A172 (cell line): ENCODE measurements around the gene SPOP. TPM values are rescaled to one million over a fixed set of nuclear protein-coding genes. Genes with fewer than 3 reads are reported as not detected.
A peak's percentile ranks its signal among the peaks of the same experiment; 100 is the strongest.

ENCODE experiments used
- DNase-seq: peaks from one replicate; pipeline ENCODE4 v3.0.0-alpha.2; 2015; ENCODE audit warnings: low spot score
- total RNA-seq: library from RNA; depleted of rRNA; stranded (reverse); fragments of >200 nt; shearing (Covaris generic); gene quantifications from 2 replicates; pipeline ENCODE4 v1.2.3, GENCODE V29; 2014

Gene SPOP
- total RNA-seq, 1 experiment from 2014 or later: 36.3 TPM

DNA sequence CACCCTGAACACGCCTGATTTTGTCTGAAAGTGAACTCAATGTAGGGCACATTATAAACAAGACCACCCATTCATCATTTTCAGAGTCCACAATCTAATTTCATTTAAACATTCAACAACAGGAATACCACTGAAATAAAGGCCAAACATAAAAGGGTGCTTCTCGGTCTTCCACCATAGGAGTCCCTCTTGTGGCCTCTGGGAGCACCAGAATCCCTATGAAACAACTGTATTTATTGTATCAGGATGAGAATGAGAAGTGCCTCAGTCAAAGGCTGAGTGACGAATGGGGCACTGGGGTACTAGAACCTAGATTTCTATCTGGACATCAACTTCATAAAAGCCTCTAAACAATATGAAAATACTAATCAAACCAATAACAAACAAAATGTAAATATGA is 61.8 kb downstream of the SPOP start:
- no peak for DNase-seq

DNA sequence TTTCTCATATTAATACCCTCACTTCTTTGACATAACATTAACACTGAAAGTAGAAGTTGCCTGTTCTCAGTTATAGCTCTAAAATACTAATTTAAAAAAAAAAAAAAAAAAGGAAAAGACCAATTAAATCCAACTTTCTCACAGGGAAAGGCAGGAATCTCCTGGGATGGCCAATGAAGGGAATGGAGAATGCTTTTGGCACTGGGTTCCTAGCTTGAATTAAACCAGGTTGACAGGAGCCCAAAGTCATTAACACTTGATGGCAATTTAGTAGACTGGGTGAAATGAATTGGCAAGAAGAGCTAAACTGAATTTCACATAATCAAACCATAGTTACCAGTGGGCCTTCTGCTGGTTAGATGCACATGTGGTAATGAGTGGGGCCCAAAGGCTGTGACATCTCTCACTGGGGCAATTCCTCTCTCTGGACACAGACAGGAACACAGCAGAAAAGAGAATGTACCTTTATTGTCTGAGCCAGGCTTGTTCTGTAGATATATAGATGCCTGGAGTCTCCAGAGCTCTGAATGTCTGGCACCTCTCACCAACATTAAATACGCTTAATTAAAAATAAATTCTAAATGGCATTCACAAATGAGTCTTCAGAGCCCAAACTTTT is 64.6 kb downstream of the SPOP start:
- DNase-seq: no peak

DNA sequence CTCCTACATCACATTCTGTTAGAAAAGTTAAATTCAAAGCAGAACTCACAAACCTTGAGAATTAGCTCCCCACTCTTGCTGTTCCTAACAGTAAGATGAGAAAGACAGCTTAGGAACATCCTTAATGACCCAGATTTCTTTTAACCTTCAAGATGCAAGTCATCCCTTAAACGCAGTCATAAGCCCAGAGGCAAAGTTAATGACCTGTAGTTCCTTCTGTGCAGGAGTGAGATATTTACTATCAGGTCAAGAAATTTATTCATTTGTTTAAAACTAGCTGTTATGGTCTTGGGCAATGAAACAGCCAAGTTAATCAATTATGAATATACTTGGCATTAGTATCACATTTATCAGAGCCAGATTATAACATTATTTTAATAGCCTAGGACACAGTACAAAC is 65.2 kb downstream of the SPOP start:
- DNase-seq: no peak

DNA sequence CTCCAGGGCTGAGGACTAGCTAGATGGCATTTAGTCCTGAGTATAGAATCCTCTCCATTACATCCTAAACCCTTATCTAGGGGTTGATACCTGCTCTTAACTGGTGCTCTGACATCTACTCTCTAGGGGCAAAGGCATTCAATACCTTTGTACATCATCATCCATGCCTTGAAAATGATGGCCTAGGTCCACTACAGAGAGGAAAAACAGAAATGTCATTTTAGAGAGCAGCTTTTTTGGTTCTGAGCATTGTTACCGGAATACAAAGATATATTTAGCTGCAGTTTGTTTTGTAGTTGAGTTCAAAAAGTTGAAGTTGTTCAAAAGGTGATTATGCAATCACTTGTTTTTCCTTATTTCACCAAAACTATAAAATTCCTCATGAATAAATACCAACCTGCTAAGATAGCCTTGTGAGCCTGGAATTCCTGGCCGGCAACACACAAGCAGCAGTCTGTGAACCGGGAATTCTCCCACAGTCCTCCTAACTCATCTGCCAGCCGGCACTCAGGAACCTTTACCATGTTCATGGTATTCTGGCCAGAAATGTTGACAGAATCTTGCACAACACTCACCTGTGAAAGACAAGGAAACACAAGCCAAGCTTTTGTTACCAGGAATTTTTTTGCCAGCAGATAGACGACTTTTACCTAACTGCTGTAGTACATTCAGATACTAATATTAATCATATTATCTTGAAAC is 66.9 kb downstream of the SPOP start:
- no peak for DNase-seq

DNA sequence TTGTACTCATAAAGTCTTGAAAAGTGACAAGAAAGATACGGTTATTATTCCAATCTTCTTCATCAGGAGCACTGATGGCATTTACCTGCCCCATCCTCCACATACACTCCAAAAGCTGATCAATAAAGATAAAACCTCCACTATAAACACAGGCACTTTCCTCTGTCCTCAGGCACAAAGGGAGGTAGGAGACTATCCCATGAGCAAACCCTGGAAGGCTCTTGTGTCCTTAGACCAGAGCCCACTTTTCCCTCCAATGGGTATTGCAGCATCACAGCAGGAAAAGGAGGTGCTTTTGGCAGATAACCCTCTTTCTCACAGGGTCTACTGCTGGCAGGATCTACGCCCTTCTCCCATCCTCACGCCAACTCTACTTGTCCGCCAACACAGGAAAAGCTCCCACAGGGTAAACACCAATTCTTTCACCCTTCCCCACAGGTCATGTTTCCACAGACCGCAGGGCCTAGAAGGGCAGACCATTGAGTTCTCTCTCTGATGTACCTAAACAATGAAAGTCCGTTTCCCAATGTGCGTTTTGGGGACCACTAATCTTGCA is 73.5 kb downstream of the SPOP start:
- DNase-seq: no peak

DNA sequence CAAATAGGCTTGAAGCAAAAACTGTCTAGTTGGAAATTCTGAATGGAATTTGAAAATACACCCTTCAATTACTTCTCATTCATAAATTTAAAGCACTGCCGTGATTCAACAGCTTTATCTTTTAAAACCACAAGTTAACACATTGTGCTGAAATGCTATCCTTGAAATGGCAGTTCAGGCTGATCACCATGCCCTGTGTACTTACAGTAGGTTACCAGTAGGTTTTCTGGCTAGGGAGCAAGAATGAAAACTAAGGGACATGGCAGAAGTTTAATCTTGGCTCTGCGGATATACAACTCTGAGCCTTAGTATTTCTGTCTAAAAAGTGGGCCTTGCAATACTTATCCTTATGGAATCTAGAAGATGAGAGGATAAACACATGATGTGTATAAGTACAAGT is 74.2 kb downstream of the SPOP start:
- DNase-seq: no peak

DNA sequence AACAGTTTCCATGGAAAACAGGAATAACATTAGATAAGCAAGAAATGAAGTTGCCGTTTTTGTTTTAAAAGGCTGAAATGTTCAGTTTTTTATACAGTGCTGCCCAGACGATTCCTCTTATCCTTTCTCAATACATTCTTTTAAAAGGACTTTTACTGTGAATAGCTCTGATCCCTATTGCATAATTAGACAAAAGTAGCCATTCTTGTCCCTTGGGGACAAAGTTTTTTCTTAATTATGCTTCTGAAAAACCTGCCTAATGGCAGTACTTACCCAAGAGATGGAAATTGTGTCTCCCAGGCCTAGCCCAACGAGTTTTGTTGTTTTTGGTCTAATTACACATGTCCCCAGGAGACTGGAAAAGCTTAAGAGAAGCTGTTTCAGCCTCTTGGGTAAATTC is 74.7 kb downstream of the SPOP start:
- DNase-seq: no peak

DNA sequence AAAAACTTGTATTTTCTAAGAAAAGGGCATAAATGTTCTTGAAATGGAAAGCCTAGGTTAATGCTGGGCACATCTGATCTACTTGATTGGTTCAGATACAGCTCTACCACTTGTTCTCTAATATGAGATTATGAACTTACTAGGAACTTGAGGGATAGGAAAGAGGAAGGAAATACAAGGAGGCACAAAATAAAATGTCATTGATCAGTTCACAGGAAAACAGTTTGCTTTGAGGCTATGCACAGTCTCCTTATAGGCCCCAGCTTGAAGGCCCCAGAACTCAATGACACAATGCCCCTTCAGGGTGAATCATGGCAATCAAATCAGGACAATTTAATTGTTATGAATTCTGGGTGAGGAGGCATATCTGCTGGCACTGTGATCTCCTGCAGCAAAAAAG is 75.1 kb downstream of the SPOP start:
- no peak for DNase-seq

DNA sequence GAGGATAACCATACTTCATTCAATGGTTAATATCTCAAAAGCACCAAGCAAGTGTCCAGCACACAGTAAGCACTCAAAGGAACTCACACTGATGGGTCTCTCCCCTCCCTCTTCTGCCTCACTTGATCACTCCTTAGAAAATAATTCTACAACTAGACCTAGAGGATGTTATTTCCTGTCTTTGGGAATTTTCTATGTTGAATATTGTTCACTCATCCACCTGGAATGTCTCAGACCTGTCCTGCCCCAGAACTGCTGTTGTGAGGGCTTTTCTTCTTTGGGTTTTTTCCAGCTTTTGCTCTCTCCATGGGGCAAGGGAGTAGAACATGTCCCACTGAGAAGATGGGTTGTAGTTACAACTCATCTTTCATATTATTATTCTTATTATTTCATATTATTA is 76.9 kb downstream of the SPOP start:
- DNase-seq: no peak

DNA sequence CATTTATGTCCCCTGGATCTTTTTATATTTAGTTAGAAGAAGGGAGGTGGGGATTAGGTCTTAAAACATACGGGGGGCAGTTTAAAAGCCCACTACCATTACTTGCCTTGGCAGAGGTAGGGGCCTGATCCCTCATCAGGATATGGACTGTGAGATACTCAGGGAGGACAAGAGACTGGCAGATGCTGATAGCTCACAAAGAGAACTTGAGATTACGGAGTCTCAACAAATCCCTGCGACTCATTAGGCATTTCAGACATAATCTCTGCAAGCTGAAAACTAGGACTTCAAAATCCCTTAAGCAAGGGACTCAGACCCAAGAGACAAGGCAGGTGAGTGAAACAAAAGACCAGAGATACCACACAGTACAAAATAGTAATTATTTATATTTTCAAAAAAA is 79.0 kb downstream of the SPOP start:
- no peak for DNase-seq

DNA sequence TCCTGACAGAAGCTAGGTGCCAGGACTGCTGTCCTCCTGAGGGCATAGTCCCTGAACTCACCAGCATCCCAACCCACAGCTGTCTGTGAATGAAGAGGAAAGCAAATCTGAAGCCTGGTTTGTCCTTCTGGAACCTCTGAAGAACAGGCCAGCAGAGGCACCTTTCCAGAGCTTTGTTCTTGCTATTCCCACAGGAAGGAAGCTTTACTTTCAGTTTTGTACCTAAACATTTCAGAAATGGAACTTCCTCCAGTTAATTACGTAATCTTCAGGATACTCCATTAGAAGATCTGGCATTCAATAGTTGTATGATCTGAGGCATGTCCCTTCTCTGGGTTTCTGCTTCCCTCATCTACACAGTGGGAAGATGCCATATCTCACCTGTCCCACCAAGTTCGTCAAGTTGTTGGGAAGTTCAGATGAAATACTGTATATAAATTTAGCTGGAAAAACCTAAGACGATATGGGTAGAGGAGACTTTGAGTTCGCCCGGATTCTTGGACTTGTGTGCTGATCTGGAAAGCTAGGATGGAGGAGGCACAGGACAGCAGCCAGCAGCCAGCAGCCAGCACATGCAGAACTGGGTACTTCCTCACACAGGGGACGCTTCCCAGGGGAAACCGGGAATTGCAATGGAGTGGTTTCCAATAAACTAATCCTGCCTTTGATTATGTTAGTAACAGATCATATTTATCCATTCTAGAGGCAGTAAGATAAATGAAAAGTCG is 79.8 kb downstream of the SPOP start:
- DNase-seq: no peak

DNA sequence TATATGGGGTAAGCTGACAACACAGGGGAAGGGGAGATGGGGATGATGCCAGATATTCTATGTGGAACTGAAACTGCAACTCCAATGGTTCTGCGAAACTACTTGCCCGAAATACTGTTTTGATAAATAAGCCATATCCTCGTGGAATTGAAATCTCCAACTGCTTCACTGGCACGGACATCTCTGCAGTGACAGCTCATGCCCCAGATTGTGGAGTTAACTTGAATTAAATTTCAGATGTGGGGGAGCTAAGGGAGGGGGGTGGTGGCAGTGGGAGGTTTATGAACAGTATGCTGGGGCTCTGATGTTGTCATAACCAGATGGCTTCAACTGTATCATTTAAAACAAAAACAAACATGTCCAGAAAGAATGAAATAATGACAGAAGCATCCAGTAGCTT is 80.5 kb downstream of the SPOP start:
- no peak for DNase-seq

DNA sequence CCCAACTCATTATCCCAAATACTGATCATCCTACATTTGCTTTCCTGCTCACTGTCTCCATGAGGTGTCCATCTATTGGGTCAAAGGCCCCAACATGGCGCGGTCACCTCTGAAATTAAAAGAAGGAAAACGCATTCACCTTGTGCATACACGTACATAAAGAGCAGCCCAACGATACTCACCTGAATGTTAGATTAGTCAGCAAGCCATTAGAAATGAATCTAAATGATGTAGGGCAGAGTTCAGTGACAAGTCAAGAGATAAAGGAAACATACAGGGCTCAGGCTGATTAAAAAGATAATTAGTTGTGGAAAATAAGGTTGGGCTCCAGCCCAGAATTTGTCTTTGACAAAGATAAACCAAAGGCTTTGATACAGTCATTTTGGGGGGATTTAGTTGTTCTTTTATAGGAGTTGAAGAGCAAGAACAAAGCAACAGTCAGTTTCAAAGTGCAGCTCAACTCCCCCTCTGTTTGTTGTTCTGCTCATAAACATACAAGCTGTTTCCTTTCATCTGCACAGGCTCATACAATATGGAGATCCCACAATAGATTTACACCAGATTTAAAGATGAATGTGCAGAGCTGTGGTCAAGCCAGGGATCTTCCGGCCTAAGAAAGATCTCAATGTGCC is 81.2 kb downstream of the SPOP start:
- DNase-seq: no peak

DNA sequence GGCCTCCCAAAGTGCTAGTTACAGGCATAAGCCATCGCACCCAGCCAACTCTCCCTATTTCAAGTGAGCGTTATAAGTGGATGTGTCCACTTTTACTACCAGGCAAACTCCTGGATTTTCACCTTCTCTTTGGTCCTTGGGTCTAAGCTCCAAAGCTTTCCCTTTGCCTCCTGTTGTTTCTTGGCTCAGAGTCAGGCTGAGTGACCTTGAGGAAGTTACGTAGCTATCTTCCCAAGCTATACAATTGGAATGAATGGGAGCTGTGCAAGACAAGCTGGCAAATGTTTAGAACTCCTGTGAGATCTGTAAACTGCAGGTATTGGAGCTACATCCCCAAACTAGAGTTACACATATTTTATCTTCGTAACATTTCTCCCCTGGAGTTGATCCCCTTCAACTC is 81.9 kb downstream of the SPOP start:
- DNase-seq: no peak

DNA sequence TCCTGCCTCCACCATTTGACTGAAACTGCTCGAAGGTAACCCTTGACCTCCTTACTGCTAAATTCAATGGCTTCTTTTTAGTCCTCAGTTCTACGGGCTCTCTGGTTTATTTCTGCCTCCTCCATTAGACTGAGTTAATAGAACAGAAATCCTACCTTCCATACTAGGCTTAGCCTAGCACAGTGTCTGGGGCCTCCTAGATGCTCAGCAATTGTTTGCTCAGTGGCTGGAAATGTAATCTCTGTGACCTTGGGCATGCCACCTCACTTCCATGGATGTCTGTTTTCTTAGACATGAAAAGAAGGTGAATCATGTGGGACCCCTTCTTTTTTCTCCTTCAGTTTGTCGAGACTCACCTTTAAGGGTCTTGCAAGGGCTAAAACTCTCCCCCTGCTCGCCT is 82.6 kb downstream of the SPOP start:
- no peak for DNase-seq

DNA sequence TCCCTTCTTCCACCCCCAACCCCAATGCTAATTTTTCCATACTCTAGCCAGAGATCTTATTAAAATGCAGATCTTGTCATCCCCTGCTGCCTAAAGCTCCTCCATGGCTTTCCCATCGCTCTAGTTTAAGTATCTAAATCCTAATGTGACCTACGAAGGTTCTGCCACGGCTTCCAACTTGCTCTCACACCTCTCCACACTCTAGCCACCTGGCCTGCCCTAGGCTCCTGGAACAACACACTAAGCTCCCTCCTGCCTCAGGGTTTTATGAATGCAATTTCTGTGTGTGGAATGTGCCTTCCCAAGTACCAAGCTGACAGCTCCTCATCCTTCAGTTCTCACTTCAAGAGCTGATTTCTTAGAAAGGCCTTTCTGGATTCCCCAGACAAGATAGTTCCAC is 85.6 kb downstream of the SPOP start:
- DNase-seq: no peak

DNA sequence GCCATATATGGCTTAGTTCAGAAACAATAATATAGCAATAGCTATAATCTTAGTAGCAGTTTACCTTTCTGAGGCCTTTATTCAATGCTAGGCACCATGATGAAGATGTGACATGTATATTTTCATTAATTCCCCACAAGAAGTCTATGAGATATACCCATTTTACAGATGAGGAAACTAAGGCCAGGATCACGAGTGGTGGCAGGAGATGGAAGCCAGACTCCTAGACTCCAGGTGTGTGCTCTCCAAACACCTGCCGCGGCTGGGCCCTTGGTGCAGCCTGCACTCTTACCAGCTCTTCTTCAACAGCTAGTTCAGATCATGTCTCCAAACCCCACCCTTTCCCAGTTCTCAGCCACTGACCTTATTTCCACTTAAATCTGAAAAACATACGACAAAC is 87.0 kb downstream of the SPOP start:
- no peak for DNase-seq

DNA sequence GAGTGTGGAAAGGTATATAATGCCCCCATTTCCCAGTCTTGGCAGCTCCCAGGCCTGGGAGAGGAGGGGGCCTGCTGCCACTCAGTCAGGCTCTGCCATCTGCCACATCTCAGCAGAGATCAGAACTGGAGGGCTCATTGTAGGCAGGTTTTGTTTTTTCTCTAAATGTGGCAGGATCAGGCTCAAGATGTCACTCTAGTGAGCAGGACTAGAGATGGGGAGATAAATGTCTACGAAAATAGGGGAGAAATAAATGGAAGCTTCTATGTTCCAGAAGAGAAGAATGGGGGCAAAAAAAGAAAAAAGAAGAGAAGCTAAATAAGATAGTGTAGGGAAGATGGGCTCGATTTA is 88.3 kb downstream of the SPOP start:
- no peak for DNase-seq

DNA sequence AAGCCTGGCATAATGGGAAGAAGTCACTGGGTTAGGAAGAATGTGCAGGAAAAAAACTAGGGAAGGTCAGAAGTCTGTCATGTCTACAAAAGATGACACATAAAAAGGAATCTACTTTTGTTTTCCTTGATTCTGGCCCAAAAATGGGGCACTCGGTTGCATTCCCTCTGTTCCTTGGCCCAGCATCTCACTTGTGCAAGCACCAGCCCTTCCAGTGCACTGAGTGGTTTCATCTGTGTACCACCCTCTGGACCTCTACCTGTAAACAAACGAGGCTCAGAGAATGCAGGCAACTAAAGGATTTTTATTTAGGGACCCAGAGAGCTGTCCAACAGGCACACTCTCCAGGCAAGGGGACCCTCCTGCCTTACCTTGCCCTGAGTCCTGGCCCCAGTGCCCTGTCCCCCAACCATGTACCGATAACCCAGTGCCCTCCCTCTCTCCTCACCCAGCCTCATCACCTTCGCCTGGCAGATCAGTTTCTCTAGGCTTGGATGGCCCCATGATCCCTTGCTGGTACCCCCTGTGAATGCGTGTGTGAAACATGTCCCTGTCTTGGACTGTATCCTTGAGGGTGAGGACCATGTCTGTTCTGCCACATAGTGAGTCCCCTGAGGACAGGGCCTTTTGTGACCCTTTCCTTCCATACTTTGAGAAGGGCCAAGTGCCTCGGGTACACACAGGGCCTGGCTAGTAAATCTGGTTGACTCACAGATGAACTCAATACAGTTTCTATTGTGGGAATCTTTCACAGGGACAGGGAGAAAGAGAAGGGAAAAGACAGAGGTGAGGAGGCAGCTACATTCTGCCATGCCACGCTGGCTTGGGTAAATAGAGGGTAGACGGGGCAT is 88.9 kb downstream of the SPOP start:
- DNase-seq: peak; percentile 27

DNA sequence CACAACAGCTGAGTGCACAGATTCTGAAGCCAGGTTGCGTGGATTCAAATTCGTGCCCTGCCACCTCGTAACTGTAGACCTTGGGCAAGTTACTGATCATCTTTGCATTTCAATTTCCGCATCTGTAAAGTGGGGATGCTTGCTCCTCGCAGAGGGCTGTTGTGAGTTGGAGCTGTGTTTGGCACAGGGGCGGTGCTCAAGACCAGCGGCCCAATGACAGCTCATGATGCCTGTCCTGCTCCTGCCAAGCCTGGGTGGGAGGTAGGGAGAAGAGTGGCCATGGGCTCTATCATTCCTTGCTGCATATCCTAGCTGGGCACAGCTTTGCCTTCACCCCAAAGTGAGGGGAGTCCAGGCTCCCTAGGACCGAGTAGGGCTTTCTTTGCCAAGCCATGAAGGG is 89.6 kb downstream of the SPOP start:
- DNase-seq: no peak

DNA sequence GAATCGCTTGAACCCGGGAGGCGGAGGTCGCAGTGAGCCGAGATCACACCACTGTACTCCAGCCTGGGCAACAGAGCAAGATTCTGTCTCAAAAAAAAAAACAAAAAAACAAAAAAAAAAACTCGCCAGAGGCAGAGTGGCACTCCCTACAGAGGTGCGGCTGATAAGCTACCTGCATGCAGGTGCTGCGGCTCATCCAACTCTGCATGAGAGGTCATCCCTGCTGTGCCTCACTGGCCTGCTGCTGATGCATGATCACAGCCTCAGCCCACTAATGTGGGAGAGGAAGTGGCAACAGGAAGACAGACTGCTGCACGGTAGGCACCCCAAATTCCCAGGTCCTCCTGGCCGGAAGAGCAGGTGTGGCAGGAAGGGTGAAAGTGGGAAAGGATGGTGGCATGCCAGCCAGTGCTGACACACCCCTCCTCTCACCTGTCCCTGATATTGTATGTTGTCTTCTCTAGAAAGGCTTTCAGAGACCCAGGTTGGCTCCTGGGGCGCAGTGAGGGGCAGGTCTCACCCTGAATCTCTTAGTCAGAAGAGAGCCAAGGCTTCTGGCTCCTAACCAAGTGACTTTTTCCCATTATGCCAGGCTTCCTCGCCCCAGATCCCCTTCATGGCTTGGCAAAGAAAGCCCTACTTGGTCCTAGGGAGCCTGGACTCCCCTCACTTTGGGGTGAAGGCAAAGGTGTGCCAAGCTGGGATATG is 90.4 kb downstream of the SPOP start:
- no peak for DNase-seq
